Measurements from ENCODE around the gene CELA3A.
"Not testable (repeated sequence)": the region's sequence is repeated elsewhere in the genome, so short reads cannot be mapped to it uniquely, and the experiment has no call there.

- TF ChIP-seq CTCF (IDR thresholded peaks at IDR 0.05); RCOR1 (IDR thresholded peaks at IDR 0.05; ENCODE audit: low read depth, low read length); CEBPB (IDR thresholded peaks at IDR 0.05); POLR2A (IDR thresholded peaks at IDR 0.05; ENCODE audit: low read length); CHD4 (IDR thresholded peaks at IDR 0.05; ENCODE audit: borderline replicate concordance); RNF2 (IDR thresholded peaks at IDR 0.05; ENCODE audit: borderline replicate concordance, low read depth); RAD21 (conservative IDR thresholded peaks at IDR 0.05 in 1 of 2, IDR thresholded peaks at IDR 0.05 in 1 of 2); MAZ (IDR thresholded peaks at IDR 0.05; ENCODE audit: borderline replicate concordance, low read depth, low read length); NFE2L2 (conservative IDR thresholded peaks at IDR 0.05; ENCODE audit: low read length); ESRRA (IDR thresholded peaks at IDR 0.05; ENCODE audit: borderline replicate concordance, low read length); REST (IDR thresholded peaks at IDR 0.05); SMC3 (IDR thresholded peaks at IDR 0.05); CHD2 (IDR thresholded peaks at IDR 0.05; ENCODE audit: low read length, partially characterized antibody); JUN (IDR thresholded peaks at IDR 0.05): not testable (repeated sequence)
These were observed 2.7 kb upstream of the CELA3A start for GRCh38 chr1:21998624-21999294.
